HG03039 (cell line): ENCODE results near the gene ADGRF4.
"Not testable (repeated sequence)": the region's sequence is repeated elsewhere in the genome, so short reads cannot be mapped to it uniquely, and the experiment has no call there.

Experiments used
- ATAC-seq: cut with Tn5 transposase; IDR thresholded peaks from one replicate; pipeline ENCODE4 v1.9.1; 2021; ENCODE audit warnings: mild to moderate bottlenecking, moderate library complexity; ENCODE audit not compliant: unreplicated experiment

Gene ADGRF4

DNA sequence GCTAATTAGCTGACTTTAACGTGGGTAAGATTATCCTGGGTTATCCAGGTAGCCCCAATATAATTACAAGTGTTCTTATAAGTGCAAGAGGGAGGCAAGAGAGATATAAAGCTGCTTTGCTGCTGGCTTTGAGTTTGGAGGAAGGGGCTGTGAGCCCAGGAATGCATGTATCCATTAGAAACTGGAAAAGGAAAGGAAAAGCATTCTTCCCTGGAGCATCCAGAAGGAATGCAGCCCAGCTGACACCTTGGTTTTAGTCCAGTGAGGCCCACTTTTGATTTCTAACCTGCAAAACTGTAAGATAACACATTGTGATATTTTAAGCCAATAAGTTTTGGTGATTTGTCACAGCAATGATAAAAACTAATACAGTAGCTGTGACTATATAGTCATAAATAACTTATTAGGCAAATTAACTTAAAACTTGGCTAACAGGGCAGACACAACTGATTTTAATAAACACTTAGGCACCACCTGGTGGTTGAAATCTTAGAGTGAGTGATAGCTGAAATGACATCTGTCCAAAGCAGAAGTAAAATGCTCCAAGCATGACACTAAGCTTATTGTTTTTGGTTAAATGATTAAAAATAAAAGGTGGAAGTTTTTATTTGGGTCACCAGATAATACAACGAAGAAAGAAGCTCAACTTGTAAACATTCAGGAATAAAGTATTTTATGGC lies 35.6 kb downstream of the ADGRF4 start:
- ATAC-seq = no peak

DNA sequence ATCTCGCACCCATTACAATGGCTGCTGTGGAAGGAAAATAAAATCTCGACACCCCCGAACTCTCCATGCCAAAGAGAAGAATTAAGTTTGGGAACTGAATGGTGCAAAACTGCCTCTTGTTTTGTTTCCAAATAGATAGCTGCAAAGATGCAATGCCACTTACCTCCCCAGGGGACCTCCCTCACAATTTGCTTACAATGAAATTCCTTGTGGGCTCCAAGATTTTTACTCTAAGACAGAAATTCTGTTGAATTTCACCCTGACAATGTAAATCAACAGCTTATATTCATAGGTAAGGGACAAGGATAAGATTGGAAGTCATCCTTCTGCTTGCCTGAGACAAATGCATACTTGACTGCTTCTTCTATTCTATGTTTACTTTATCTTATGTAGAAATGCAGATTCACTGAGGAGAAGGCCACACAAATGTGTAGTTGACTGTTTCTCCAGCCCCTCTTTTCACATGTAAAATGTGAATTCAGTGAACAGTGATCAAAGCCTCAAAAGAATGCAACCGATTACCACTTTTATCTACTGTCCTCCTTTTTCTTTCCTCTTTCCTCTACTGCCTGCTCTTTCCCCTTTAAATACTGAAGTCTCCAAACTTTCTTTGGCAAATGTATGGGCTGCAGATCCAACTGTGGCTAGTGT lies 36.6 kb downstream of the ADGRF4 start:
- no peak for ATAC-seq

DNA sequence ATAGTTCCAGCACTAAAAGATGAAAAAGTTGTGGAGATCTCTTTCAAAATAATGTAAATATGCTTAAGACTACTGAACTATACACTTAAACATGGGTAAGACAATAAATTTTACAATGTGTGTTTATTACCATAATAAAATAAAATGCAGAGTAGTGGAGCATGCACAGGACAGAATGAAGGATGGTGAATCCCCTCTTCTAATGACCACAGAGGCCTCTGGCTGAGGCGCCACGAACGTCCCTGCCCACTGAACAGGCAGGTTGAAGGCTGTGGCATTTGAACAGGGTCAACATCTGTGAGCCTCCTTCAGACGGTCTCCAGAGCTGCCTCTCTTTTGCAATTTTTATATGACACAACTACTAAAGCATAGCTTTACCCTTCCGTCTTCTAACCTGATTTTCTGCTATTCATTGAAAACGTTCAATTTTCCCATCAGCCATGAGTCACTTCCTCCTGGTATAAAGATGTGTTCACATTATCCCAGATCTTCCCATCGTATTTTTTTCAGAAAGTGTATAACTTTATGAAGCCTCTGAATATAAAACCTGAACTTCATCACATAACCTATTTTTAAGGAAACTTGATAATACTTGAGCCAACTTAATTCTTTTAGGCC lies 37.8 kb downstream of the ADGRF4 start:
- no peak for ATAC-seq

DNA sequence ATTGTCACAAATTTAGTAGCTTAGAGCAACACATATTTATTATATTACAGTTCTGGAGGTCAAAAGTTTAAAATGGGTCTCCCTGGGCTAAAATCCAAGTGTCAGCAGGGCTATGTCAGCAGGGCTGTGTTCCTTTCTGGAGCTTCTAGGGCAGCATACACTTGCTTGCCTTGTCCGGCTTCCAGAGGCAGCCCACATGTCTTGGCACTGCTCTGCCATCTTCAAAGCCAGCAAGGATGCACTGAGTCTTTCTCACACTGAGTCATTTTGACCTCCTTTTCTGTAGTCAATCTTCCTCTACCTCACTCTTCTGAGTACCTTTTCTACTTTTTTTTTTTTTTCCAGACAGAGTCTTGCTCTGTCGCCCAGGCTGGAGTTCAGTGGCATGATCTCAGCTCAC lies 39.0 kb downstream of the ADGRF4 start:
- no peak for ATAC-seq

DNA sequence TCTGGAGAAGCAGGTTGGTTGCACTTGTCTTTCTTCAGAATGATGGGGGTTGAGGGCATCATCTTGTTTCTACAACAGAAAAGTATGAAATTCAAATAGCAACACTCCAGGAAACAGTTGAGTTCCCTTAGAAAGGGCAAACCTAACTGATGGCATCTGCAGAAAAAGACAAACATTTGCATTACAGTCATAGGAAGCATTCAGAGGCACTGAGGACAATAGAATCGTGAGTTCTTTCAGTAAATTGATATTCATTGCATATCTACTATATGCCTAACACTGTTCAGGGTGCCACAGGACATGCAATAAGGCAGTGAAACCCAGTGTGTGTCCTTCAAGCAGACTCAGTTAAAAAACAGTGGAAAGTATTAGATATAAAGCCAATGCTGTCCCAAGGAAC lies 42.3 kb downstream of the ADGRF4 start:
- no peak for ATAC-seq

DNA sequence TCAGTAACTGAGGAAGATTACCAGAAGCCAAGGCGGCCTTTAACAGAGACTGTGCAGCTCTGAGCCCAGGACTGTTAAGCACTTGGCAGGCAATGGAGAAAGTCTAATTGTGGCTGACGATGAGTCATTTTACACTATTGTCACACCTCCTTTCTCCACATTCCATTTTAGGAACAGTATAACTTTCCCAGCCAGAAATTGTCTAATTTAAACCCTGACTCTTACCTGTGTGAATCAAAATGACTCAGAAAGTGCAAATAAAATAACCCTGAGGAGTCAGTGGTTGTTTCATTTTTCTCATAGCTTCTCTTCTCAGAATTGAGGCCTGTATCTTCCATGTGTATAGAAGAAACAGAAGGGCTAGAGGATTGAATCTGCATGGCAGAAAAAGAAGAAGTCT lies 43.4 kb downstream of the ADGRF4 start:
- peak; percentile 44 for ATAC-seq

DNA sequence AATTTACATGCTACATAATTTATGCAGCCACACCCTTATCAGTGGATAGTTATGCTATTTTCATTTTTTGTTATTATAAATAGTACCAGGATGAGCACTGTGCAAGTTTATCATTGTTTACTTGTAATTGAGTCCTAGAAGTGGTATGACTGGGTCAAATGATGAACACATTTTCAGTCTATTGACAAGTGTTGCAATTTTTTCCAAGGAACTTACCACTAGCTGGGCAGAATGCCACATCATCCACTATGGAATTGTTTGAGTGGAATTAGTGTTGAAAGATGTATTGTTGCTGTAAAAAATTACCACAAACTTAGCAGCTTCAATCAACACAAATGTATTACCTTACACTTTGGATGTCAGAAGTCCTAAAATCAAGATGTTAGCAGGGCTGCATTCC lies 45.4 kb downstream of the ADGRF4 start:
- ATAC-seq = no peak

DNA sequence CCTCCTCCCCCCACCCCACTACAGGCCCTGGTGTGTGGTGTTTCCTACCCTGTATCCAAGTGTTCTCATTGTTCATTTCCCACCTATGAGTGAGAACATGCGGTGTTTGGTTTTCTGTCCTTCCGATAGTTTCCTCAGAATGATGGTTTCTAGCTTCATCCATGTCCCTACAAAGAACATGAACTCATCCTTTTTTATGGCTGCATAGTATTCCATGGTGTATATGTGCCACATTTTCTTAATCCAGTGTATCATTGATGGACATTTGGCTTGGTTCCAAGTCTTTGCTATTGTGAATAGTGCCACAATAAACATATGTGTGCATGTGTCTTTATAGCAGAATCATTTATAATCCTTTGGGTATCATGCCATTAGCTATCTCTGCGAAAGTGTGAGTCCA lies 46.9 kb downstream of the ADGRF4 start:
- ATAC-seq = not testable (repeated sequence)

DNA sequence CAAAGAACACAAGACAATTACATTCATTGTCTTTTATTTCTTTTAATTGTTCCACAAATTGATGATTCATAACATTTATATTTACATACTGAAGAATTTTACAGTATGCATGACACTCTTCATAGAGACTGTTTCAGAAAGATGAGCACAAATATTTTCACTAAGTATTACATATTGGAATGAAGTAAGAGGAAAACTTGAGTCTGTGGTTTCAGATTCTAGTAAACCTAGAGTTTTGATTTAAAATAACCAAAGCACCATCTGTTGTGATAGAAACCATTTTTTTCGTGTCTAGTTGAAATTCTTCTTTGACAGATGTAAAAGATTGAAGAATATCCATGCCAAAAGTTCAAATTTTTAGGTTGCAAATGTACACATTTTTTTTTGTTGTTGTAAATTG lies 51.4 kb downstream of the ADGRF4 start:
- no peak for ATAC-seq

DNA sequence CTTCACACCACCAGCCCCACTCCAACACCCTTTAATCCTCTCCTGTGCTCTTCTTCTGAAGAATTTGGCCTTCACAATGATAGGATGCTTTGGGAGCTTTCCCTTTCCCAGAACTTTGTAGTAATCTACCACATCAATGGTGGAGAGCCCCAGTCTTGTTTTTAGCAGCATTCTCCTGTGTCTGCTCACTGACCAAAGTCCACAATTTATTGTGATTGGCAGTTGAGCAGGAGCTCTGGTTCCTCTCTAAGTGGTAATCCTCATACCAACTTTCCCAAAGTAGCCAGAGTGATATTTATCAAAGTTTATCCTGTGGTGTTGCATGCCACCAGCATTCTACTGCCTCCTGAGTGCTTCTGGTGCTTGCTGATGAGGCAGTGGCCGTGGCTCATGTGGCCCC lies 54.4 kb downstream of the ADGRF4 start:
- ATAC-seq = no peak

DNA sequence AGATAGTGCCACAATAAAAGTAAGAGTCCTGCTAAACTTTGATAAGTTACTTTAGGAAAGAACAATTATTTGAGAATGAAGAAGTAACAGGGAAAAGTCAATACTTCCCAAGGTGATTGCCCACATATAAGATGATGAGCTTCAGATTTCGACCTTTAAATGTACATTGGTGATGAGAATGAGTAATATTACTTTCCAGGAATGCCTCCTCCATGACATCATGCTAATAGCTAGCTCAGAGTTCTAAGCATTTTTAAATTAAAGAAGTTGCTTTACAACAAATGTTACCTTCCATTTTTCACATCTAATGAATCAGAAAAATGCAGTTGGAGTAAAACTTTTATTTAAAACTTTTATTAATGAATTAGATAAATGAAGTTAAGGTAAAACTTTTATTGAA lies 61.0 kb downstream of the ADGRF4 start:
- ATAC-seq = no peak

DNA sequence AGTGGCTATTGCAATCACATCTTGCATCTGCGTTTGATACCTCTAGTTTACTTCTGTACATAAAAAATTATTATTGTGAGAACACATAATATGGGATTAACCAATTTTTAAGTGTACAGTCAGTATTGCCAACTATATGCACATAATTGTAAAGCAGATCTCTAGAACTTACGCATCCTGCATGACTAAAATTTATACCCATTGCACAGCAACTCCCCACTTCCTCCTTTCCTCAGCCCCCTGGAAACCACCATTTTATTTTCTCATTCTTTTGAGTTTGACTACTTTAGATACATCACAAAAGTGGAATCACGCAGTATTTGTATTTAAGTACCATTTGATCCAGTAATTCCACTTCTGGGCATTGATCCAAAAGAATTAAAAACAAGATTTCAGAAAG lies 64.1 kb downstream of the ADGRF4 start:
- no peak for ATAC-seq

DNA sequence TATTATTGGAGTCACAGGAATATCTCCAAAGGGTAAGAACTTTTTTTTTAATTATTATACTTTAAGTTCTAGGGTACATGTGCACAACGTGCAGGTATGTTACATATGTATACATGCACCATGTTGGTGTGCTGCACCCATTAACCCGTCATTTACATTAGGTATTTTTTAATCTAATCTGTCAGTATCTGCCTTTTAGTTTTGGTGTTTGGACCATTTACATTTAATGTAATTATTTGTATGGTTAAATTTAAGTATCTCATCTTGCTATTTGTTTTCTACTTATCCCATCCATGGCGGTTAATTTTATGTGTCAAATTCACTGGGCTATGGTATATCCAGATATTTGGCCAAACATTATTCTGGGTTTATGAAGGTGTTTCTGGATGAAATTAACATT lies 68.1 kb downstream of the ADGRF4 start:
- no peak for ATAC-seq

DNA sequence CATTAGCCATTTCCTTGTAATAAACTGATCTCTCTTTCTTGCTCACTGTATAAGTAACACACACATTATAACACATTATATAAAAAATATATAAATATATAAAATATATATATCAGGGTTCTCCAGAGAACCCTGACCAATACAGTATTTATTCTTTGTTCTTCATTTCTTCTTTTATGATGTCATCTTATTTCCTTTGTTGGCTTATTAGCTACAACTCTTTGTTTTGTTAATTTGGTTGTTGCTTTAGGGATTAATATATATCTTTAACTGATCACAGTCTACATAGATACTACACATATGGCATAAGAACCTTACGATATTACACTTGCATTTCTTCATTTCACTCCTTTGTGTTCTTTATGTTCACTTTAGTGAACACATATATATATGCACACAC lies 68.7 kb downstream of the ADGRF4 start:
- ATAC-seq = no peak

DNA sequence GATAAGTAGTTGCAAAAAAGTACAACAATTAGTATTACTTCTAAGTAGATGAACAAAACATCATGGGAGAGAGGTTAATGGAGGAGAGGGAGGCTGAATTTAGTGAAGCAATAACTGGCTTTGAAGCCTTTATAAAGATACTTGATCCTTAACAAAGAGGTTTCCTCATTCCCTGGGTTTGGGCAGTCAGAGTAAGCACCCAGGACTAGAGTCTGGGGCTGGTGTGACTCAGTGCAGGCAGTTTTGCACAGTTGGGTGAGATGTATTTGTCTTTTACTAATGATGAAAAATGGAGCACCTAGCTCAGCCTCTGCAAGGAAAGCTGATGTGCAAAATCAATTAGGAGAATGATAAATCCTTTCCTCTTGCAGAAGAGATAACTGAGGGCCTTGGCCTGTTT lies 71.6 kb downstream of the ADGRF4 start:
- no peak for ATAC-seq
